Calu3 (cell line): ENCODE results near the gene AURKB. TPM values are rescaled to one million over a fixed set of nuclear protein-coding genes. Genes with fewer than 3 reads are reported as not detected.
A peak's percentile ranks its signal among the peaks of the same experiment; 100 is the strongest.

Experiments used
- BruUV-seq: library from RNA; stranded (reverse); fragments of 400-500 nt; replicated peaks from 2 replicates; lab custom pipeline; 2021; lab: Mats Ljungman, UMichigan
- CTCF ChIA-PET: fragments of 300-600 bp; sonication (Branson Sonifier 250); formaldehyde crosslinking; loops from one replicate; lab custom pipeline; 2022; ENCODE audit warnings: antibody characterized with exemption; lab: Charles Lee
- DNase-seq: peaks from one replicate; pipeline ENCODE4 v3.0.0; 2022
- H3K27ac Mint-ChIP-seq: one replicate; pipeline ENCODE4 v1.8.0; 2022; ENCODE audit warnings: mixed read lengths; ENCODE audit not compliant: unreplicated experiment
- H3K27me3 Mint-ChIP-seq: one replicate; pipeline ENCODE4 v1.8.0; 2022; ENCODE audit warnings: mixed read lengths; ENCODE audit not compliant: unreplicated experiment
- H3K36me3 Mint-ChIP-seq: one replicate; pipeline ENCODE4 v1.8.0; 2022; ENCODE audit warnings: mild to moderate bottlenecking, moderate library complexity, mixed read lengths; ENCODE audit not compliant: insufficient read depth, unreplicated experiment
- H3K4me1 Mint-ChIP-seq: one replicate; pipeline ENCODE4 v1.8.0; 2022; ENCODE audit warnings: mild to moderate bottlenecking, low read depth, mixed read lengths; ENCODE audit not compliant: unreplicated experiment
- H3K4me3 Mint-ChIP-seq: one replicate; pipeline ENCODE4 v1.8.0; 2022; ENCODE audit warnings: mild to moderate bottlenecking, low read depth, moderate library complexity, mixed read lengths; ENCODE audit not compliant: unreplicated experiment
- H3K9me3 Mint-ChIP-seq: one replicate; pipeline ENCODE4 v1.8.0; 2022; ENCODE audit warnings: low read depth, mixed read lengths; ENCODE audit not compliant: unreplicated experiment
- intact Hi-C: fragments of 100-400 bp; cut with micrococcal nuclease; formaldehyde crosslinking; loops from one replicate; pipeline ENCODE4 v1.10.0; 2022; ENCODE audit not compliant: unreplicated experiment
- total RNA-seq: library from RNA; stranded (reverse); gene quantifications from 2 replicates; pipeline ENCODE4 v1.2.3, GENCODE V29; 2022
- TF ChIP-seq, protein P1 (sequence below): fragments of 200-600 bp; IDR thresholded peaks from one replicate; pipeline ENCODE4 v1.8.0; 2022; ENCODE audit warnings: antibody characterized with exemption; ENCODE audit not compliant: unreplicated experiment

Gene AURKB
- total RNA-seq, 1 experiment from 2014 or later = 78.9 TPM

DNA sequence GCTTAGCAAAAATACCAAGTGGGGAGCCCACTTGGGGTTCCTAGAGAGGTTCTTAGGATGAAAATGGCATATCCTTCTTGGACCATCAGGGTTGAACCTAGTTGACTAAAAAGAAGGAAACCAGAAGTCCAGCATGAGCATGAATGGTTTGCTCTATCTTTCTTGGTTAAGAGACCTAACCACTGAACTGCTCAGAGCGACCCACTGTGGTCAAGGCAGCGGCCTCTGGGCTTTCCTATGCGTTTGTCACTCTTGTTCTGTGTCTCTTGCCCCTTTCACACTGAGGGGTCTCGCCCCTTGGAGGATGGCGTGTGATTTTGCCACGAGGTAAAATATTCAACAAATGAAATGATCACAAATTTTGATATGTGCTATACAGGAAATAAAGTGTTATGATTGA lies 19.9 kb downstream of the AURKB start:
- Mint-ChIP-seq H3K27me3 (no peaks in the 10 kb centered on the region), H3K9me3 (no peaks in the 10 kb centered on the region), H3K36me3 (peaks cover 21% of the 10 kb centered on the region), H3K4me1 (no peaks in the 10 kb centered on the region), H3K27ac (no peak overlapping the region), H3K4me3 (no peak overlapping the region)
- DNase-seq = no peak
- BruUV-seq = no TSS peak
- TF ChIP-seq, protein P1, sequence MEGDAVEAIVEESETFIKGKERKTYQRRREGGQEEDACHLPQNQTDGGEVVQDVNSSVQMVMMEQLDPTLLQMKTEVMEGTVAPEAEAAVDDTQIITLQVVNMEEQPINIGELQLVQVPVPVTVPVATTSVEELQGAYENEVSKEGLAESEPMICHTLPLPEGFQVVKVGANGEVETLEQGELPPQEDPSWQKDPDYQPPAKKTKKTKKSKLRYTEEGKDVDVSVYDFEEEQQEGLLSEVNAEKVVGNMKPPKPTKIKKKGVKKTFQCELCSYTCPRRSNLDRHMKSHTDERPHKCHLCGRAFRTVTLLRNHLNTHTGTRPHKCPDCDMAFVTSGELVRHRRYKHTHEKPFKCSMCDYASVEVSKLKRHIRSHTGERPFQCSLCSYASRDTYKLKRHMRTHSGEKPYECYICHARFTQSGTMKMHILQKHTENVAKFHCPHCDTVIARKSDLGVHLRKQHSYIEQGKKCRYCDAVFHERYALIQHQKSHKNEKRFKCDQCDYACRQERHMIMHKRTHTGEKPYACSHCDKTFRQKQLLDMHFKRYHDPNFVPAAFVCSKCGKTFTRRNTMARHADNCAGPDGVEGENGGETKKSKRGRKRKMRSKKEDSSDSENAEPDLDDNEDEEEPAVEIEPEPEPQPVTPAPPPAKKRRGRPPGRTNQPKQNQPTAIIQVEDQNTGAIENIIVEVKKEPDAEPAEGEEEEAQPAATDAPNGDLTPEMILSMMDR = no peak
- intact Hi-C loops = no loop called here
- CTCF ChIA-PET = interaction anchor here (0.6 to 0.9 kb wide), 5 partner anchors 20 to 72 kb away, joined by 3 to 4 read pairs (median 3); partner anchors contain the start of gene AURKB

DNA sequence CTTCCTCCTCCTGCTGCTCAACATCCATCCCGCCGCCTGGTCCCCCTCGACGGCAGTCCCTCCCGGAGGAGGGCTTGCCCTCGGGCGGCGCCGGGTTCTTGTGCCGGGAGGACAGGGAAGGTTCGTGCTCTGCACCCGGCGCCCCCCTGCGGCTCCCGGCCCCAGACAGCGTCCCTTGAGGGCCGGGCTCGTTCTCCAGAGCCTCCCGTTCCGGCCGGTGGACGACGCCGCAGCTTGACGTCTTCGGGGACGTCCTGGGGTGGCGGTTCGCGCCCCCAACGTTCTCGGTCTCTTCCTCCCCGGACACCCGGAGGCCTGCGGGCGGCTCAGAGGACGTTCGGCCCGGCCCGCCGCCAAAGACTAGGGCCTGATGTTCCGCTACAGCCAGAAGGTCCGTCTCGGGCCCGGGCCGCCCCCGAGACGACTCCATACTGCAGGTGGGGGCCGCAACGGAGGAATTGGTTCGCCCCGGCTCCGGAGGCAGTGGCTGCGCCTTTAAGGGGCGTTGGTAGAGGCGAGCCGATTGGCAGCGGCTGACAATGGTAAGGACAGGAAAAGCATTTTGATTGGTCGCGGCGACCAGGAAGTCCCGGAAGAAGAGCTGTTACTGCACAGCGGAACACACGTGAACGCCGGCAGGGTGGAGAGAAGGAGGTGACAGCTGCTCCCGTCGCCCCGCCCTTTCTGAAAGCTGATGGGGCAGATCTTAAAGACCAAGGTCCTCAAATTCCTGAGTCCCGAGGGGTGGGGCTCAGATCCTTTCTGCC lies 20.5 kb downstream of the AURKB start, which contains the start of gene BORCS6:
Gene BORCS6 (minus strand): TSS at position 470 of the 767 bp plus-strand sequence. CDS start 40 bp downstream, at position 430.
- no peaks in the 10 kb centered on the region for H3K4me1 Mint-ChIP-seq
- H3K27me3 Mint-ChIP-seq = no peaks in the 10 kb centered on the region
- H3K36me3 Mint-ChIP-seq = peaks cover 21% of the 10 kb centered on the region
- TF ChIP-seq, protein P1 = no peak
- peak within 1 kb of the TSS; percentile 81 for H3K27ac Mint-ChIP-seq
- H3K4me3 Mint-ChIP-seq = no peak within 1 kb of the TSS
- peak; percentile 90 for DNase-seq
- BruUV-seq = TSS peak; percentile 51
- CTCF ChIA-PET = interaction anchor here (0.6 to 0.9 kb wide), 6 partner anchors 20 to 71 kb away, joined by 3 to 6 read pairs (median 3); partner anchors contain the start of gene AURKB
- intact Hi-C loops = loop anchor here (5.0 kb wide), 1 partner anchor 53 kb away; no protein-coding TSS in a partner anchor
- no peaks in the 10 kb centered on the region for H3K9me3 Mint-ChIP-seq

DNA sequence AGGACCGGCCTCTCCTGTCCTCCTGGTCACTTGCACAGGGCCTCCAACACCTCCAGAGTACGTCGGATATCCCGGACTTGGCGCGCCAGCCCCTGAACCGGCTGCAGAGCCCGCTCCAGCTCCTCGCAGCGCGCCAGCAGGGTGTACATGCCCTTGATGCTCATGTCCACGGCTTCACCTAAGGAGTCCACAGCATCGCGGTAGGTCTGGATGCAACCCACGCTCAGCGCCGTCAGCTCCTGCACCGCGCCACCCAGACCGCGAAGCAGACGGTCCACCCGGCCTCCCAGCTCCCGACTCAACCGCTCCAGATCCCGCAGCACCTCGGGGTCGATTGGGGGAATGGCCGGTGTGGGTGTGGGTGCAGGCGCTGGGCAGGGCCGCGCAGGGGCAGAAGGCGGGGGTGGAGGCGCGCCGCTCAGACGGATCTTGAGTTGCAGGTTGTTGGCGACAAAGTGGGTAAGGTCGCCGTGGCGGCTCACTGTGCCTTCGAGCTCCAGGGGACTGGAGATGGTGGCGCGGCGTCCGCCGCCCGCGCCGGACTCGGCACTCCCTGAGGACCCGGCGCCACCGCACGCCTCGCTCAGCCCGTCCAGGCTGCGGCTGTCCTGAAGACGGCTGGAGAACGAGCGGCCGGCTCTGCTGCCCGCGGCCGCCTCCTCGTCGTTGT lies 21.2 kb downstream of the AURKB start:
- DNase-seq = no peak
- H3K9me3 Mint-ChIP-seq = no peaks in the 10 kb centered on the region
- H3K4me3 Mint-ChIP-seq = no peak overlapping the region
- BruUV-seq = no TSS peak
- CTCF ChIA-PET = interaction anchor here (0.6 kb wide), 1 partner anchor 247 kb away, joined by 3 read pairs; the partner anchor contains the start of gene NDEL1
- H3K27ac Mint-ChIP-seq = no peak overlapping the region
- peaks cover 21% of the 10 kb centered on the region for H3K36me3 Mint-ChIP-seq
- intact Hi-C loops = loop anchor here (5.0 kb wide), 1 partner anchor 52 kb away; no protein-coding TSS in a partner anchor
- TF ChIP-seq, protein P1 = no peak
- H3K27me3 Mint-ChIP-seq = no peaks in the 10 kb centered on the region
- peaks cover 1% of the 10 kb centered on the region for H3K4me1 Mint-ChIP-seq

DNA sequence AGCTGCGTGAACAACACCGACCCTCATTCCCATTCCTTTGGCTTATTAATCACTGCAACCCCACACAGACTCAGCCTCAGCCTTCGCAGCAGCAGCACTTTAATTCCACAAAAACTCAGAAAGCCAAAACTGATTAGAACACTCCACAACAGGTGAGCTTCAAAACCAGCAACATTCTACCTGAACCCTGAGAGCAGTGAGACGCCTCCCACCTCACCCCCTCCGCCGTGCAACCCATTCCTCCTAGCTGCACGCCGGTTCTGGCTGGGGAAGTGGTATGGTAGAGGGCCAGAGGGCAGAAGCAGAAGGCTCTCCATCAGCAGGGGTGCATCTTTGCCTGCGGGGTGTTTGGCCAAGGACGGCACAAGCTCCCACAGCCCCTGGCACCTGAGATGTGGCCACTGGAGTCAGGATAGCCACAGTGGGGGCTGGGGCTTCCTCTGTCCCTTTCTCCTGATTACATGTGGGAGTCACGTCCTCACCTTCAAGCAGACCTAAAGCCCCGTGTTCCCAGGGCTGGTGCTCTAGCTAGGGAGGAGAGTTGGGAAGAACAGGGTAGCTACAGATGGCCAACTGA lies 22.0 kb downstream of the AURKB start:
- Mint-ChIP-seq H3K36me3 (peaks cover 26% of the 10 kb centered on the region), H3K27me3 (no peaks in the 10 kb centered on the region), H3K4me1 (peaks cover 7% of the 10 kb centered on the region), H3K27ac (no peak overlapping the region), H3K4me3 (no peak overlapping the region), H3K9me3 (no peaks in the 10 kb centered on the region)
- intact Hi-C loops = loop anchor here (5.0 kb wide), 1 partner anchor 51 kb away; no protein-coding TSS in a partner anchor
- TF ChIP-seq, protein P1 = no peak
- CTCF ChIA-PET = interaction anchor here (0.6 to 1.3 kb wide), 2 partner anchors 113 to 247 kb away, joined by 3 to 4 read pairs; partner anchors contain the start of gene NDEL1
- DNase-seq = no peak
- BruUV-seq = no TSS peak
